Motor neuron (in vitro differentiated cells): Measurements from ENCODE around the gene GNAS-AS1. TPM values are rescaled to one million over a fixed set of nuclear protein-coding genes. Genes with fewer than 3 reads are reported as not detected.

Experiments used
- ATAC-seq, 8 experiments: fragments of 200-7000 bp; cut with Tn5 transposase; replicated peaks in 6 of 8; 2 replicates each; pipeline ENCODE4 v1.8.0; 2021; ENCODE audit warnings: mild to moderate bottlenecking in 8 of 8, moderate library complexity in 8 of 8
- H3K27ac ChIP-seq, 2 donors: fragments of 250-450 bp; sonication (Bioruptor Pico); 2 replicates each; pipeline ENCODE4 v1.9.0; 2021; ENCODE audit warnings: antibody characterized with exemption in 2 of 2, mild to moderate bottlenecking in 2 of 2, moderate library complexity in 1 of 2
- H3K4me1 ChIP-seq, 2 donors: fragments of 250-450 bp; sonication (Bioruptor Pico); replicated peaks in 1 of 2; 2 replicates each; pipeline ENCODE4 v1.6.1; 2021; ENCODE audit warnings: antibody characterized with exemption in 2 of 2, mild to moderate bottlenecking in 2 of 2, moderate library complexity in 1 of 2
- H3K4me3 ChIP-seq, 5 donors: fragments of 250-450 bp; sonication (Bioruptor Pico); 2 replicates each; pipeline ENCODE4 v1.9.0; 2021; ENCODE audit warnings: antibody characterized with exemption in 5 of 5, mild to moderate bottlenecking in 5 of 5, moderate library complexity in 4 of 5
- WGBS, 10 experiments: fragments of 450-650 bp; shearing (Covaris generic); methylation state at CpG; one replicate each; pipeline ENCODE4 v1.0.0; 2022; 5-methylcytosine and 5-hydroxymethylcytosine counted together
- in situ Hi-C, 9 experiments: fragments of 400-800 bp; cut with MboI; loops; one replicate each; pipeline ENCODE4 v1.15.0; 2021; ENCODE audit warnings: low sequenced_read_pairs in 9 of 9, low pct_unique_long_range_greater_than_20kb in 2 of 9; ENCODE audit not compliant: unreplicated experiment in 9 of 9
- total RNA-seq, 8 experiments: library from RNA; unstranded; fragments of 300-600 nt; gene quantifications; 2 replicates each; pipeline versions ENCODE4 v1.2.3 to v1.2.4, GENCODE V29; 2022

Gene GNAS-AS1
- total RNA-seq, 8 experiments from 2014 or later = 0.50 to 5.0 (median 2.3) TPM

GRCh38 chr20:58883241-58883691, 32.6 kb upstream of the GNAS-AS1 start:
- 14 to 81% (median 29%) methylated on average over 1 to 9 of the region's 9 CpGs; no CpG with 5 or more reads in 1 of the 10 experiments for WGBS, 10 experiments
- Histone ChIP-seq H3K4me1 (peaks cover 39 to 49% of the 10 kb centered on the region in 2 donors), H3K4me3 (no peak overlapping the region), H3K27ac (peak overlapping the region in 1 of 2 donors; percentile 15)
- in situ Hi-C loops = loop anchor here in 1 of 9 experiments (25.0 kb wide), 1 partner anchor 154 kb away; the partner anchor contains the start of genes ATP5F1E and PRELID3B
- peak; percentile 51 to 85 (median 75) for ATAC-seq

GRCh38 chr20:58882704-58883089, 32.0 kb upstream of the GNAS-AS1 start:
- Histone ChIP-seq H3K4me3 (no peak overlapping the region), H3K27ac (no peak overlapping the region), H3K4me1 (peaks cover 45 to 54% of the 10 kb centered on the region in 2 donors)
- no peak for ATAC-seq
- in situ Hi-C loops = loop anchor here in 1 of 9 experiments (25.0 kb wide), 1 partner anchor 155 kb away; the partner anchor contains the start of genes ATP5F1E and PRELID3B
- WGBS, 10 experiments = 42 to 84% (median 70%) methylated on average over 4 to 5 of the region's 5 CpGs; no CpG with 5 or more reads in 1 of the 10 experiments

GRCh38 chr20:58880994-58881752, 30.5 kb upstream of the GNAS-AS1 start:
- in situ Hi-C loops = loop anchor here in 1 of 9 experiments (25.0 kb wide), 1 partner anchor 156 kb away; the partner anchor contains the start of genes ATP5F1E and PRELID3B
- ATAC-seq = no peak

GRCh38 chr20:58880441-58880840, 29.7 kb upstream of the GNAS-AS1 start:
- no peak overlapping the region for H3K4me3 ChIP-seq
- 27 to 100% (median 50%) methylated on average over 1 of the region's 1 CpG; no CpG with 5 or more reads in 1 of the 10 experiments for WGBS, 10 experiments
- no peak for ATAC-seq
- in situ Hi-C loops = loop anchor here in 1 of 9 experiments (25.0 kb wide), 1 partner anchor 157 kb away; the partner anchor contains the start of genes ATP5F1E and PRELID3B
- no peak overlapping the region for H3K27ac ChIP-seq
- peaks cover 67 to 77% of the 10 kb centered on the region in 2 donors for H3K4me1 ChIP-seq

More at GRCh38 chr20:58880994-58881752, 30.5 kb upstream of the GNAS-AS1 start:
- Histone ChIP-seq H3K4me1 (peaks cover 60 to 70% of the 10 kb centered on the region in 2 donors), H3K4me3 (no peak overlapping the region), H3K27ac (no peak overlapping the region)
- 50 to 100% (median 85%) methylated on average over 1 to 8 of the region's 9 CpGs for WGBS, 10 experiments

GRCh38 chr20:58878399-58878798, 27.7 kb upstream of the GNAS-AS1 start:
- H3K27ac ChIP-seq = peak overlapping the region; percentile 72 to 75
- peaks cover 65 to 77% of the 10 kb centered on the region in 2 donors for H3K4me1 ChIP-seq
- 56 to 100% (median 81%) methylated on average over 1 to 4 of the region's 4 CpGs; no CpG with 5 or more reads in 2 of the 10 experiments for WGBS, 10 experiments
- H3K4me3 ChIP-seq = no peak overlapping the region
- in situ Hi-C loops = loop anchor here in 1 of 9 experiments (25.0 kb wide), 1 partner anchor 159 kb away; the partner anchor contains the start of genes ATP5F1E and PRELID3B
- ATAC-seq = no peak

GRCh38 chr20:58877976-58878360, 27.3 kb upstream of the GNAS-AS1 start:
- WGBS, 10 experiments = 28 to 80% (median 61%) methylated on average over 1 to 4 of the region's 4 CpGs; no CpG with 5 or more reads in 5 of the 10 experiments
- ATAC-seq = peak in 5 of 8 experiments; percentile 72 to 85 (median 77)
- Histone ChIP-seq H3K4me1 (peaks cover 61 to 73% of the 10 kb centered on the region in 2 donors), H3K4me3 (no peak overlapping the region), H3K27ac (peak overlapping the region; percentile 72 to 75)
- in situ Hi-C loops = loop anchor here in 1 of 9 experiments (25.0 kb wide), 1 partner anchor 159 kb away; the partner anchor contains the start of genes ATP5F1E and PRELID3B

- peak overlapping the region; percentile 72 to 75 for H3K27ac ChIP-seq
- peaks cover 54 to 66% of the 10 kb centered on the region in 2 donors for H3K4me1 ChIP-seq
- ATAC-seq = peak in 5 of 8 experiments; percentile 66 to 87 (median 84)
- H3K4me3 ChIP-seq = no peak overlapping the region
- 8 to 84% (median 18%) methylated on average over 2 to 8 of the region's 11 CpGs for WGBS, 10 experiments
- in situ Hi-C loops = loop anchor here in 1 of 9 experiments (25.0 kb wide), 1 partner anchor 160 kb away; the partner anchor contains the start of genes ATP5F1E and PRELID3B
These were observed 26.6 kb upstream of the GNAS-AS1 start for GRCh38 chr20:58877050-58877975.

GRCh38 chr20:58876437-58876836, 25.7 kb upstream of the GNAS-AS1 start:
- H3K4me3 ChIP-seq = no peak overlapping the region
- peak in 3 of 8 experiments; percentile 2 to 13 (median 8) for ATAC-seq
- WGBS, 10 experiments = 20 to 100% (median 58%) methylated on average over 1 to 7 of the region's 7 CpGs; no CpG with 5 or more reads in 1 of the 10 experiments
- peaks cover 54 to 63% of the 10 kb centered on the region in 2 donors for H3K4me1 ChIP-seq
- H3K27ac ChIP-seq = peak overlapping the region; percentile 72 to 75
- in situ Hi-C loops = loop anchor here in 1 of 9 experiments (25.0 kb wide), 1 partner anchor 161 kb away; the partner anchor contains the start of genes ATP5F1E and PRELID3B

- 47 to 90% (median 80%) methylated on average over 1 to 9 of the region's 12 CpGs; no CpG with 5 or more reads in 1 of the 10 experiments for WGBS, 10 experiments
- Histone ChIP-seq H3K4me1 (peaks cover 52 to 57% of the 10 kb centered on the region in 2 donors), H3K4me3 (no peak overlapping the region), H3K27ac (peak overlapping the region; percentile 15 to 35)
- in situ Hi-C loops = loop anchor here in 1 of 9 experiments (25.0 kb wide), 1 partner anchor 162 kb away; the partner anchor contains the start of genes ATP5F1E and PRELID3B
- ATAC-seq = peak in 5 of 8 experiments; percentile 25 to 66 (median 56)
These were observed 24.9 kb upstream of the GNAS-AS1 start for GRCh38 chr20:58875541-58876134.

- in situ Hi-C loops = loop anchor here in 1 of 9 experiments (25.0 kb wide), 1 partner anchor 162 kb away; the partner anchor contains the start of genes ATP5F1E and PRELID3B
- H3K4me1 ChIP-seq = peaks cover 51 to 52% of the 10 kb centered on the region in 2 donors
- no peak overlapping the region for H3K27ac ChIP-seq
- 71 to 100% (median 93%) methylated on average over 1 to 3 of the region's 3 CpGs; no CpG with 5 or more reads in 5 of the 10 experiments for WGBS, 10 experiments
- no peak overlapping the region for H3K4me3 ChIP-seq
- no peak for ATAC-seq
These were observed 24.4 kb upstream of the GNAS-AS1 start for GRCh38 chr20:58875111-58875510.

- in situ Hi-C loops = loop anchor here (25.0 kb wide), 6 partner anchors 212 to 637 kb away; partner anchors contain the start of genes ANKRD60 (in 2 of the 9) and STX16 (in 1 of the 9)
- Histone ChIP-seq H3K4me1 (peaks cover 45% of the 10 kb centered on the region in 2 donors), H3K27ac (no peak overlapping the region), H3K4me3 (no peak overlapping the region)
- WGBS, 10 experiments = no CpG with 5 or more reads among the region's 1 CpG
- no peak for ATAC-seq
These were observed 23.8 kb upstream of the GNAS-AS1 start for GRCh38 chr20:58874469-58874868.
